Measurements from ENCODE around the gene COPG2. TPM values are rescaled to one million over a fixed set of nuclear protein-coding genes. Genes with fewer than 3 reads are reported as not detected.

COPG2 gene
- total RNA-seq, 1 experiment from 2014 or later, result 50.9 TPM

DNA sequence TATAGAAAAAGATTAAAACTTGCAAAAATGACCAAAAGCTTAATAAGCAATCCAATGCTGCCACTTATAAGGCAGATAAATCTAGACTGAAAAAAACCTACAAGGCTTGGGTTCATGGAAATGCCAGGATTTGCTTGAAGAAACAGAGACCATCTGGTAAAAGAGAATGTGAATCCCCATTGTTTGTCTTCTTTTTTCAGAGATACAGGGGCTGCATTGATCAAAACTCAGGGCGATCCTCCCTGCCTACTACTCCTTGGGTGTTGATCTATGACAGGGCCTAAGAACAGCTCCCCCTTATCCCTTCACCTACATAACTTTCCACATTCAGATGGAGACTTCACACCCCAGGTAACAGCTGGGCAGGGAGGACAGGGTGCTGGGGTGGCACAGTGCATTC is 21.1 kb upstream of the COPG2 start:
- ChIA-PET POLR2A (no interaction called here), CTCF (no interaction called here)
- H3K36me3 Mint-ChIP-seq, result peaks cover 19% of the 10 kb centered on the region
- DNase-seq (ENCODE audit: low spot score) (no peak), ATAC-seq (no peak)
- H3K4me1 Mint-ChIP-seq, result peaks cover 2% of the 10 kb centered on the region; the same call in 1 of the 2 replicates
- H3K27me3 Mint-ChIP-seq (ENCODE audit: low read depth), result peaks cover 6% of the 10 kb centered on the region
- no peak for TF ChIP-seq ETV6 (CRISPR knock-in tag; IDR thresholded peaks at IDR 0.05)
- TF ChIP-seq, protein P1, sequence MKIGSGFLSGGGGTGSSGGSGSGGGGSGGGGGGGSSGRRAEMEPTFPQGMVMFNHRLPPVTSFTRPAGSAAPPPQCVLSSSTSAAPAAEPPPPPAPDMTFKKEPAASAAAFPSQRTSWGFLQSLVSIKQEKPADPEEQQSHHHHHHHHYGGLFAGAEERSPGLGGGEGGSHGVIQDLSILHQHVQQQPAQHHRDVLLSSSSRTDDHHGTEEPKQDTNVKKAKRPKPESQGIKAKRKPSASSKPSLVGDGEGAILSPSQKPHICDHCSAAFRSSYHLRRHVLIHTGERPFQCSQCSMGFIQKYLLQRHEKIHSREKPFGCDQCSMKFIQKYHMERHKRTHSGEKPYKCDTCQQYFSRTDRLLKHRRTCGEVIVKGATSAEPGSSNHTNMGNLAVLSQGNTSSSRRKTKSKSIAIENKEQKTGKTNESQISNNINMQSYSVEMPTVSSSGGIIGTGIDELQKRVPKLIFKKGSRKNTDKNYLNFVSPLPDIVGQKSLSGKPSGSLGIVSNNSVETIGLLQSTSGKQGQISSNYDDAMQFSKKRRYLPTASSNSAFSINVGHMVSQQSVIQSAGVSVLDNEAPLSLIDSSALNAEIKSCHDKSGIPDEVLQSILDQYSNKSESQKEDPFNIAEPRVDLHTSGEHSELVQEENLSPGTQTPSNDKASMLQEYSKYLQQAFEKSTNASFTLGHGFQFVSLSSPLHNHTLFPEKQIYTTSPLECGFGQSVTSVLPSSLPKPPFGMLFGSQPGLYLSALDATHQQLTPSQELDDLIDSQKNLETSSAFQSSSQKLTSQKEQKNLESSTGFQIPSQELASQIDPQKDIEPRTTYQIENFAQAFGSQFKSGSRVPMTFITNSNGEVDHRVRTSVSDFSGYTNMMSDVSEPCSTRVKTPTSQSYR (CRISPR knock-in tag; IDR thresholded peaks at IDR 0.05), result no peak
- TF ChIP-seq ZNF263 (CRISPR knock-in tag; IDR thresholded peaks at IDR 0.05; ENCODE audit: low read depth), result no peak
- TF ChIP-seq, protein P2, sequence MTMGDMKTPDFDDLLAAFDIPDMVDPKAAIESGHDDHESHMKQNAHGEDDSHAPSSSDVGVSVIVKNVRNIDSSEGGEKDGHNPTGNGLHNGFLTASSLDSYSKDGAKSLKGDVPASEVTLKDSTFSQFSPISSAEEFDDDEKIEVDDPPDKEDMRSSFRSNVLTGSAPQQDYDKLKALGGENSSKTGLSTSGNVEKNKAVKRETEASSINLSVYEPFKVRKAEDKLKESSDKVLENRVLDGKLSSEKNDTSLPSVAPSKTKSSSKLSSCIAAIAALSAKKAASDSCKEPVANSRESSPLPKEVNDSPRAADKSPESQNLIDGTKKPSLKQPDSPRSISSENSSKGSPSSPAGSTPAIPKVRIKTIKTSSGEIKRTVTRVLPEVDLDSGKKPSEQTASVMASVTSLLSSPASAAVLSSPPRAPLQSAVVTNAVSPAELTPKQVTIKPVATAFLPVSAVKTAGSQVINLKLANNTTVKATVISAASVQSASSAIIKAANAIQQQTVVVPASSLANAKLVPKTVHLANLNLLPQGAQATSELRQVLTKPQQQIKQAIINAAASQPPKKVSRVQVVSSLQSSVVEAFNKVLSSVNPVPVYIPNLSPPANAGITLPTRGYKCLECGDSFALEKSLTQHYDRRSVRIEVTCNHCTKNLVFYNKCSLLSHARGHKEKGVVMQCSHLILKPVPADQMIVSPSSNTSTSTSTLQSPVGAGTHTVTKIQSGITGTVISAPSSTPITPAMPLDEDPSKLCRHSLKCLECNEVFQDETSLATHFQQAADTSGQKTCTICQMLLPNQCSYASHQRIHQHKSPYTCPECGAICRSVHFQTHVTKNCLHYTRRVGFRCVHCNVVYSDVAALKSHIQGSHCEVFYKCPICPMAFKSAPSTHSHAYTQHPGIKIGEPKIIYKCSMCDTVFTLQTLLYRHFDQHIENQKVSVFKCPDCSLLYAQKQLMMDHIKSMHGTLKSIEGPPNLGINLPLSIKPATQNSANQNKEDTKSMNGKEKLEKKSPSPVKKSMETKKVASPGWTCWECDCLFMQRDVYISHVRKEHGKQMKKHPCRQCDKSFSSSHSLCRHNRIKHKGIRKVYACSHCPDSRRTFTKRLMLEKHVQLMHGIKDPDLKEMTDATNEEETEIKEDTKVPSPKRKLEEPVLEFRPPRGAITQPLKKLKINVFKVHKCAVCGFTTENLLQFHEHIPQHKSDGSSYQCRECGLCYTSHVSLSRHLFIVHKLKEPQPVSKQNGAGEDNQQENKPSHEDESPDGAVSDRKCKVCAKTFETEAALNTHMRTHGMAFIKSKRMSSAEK (CRISPR knock-in tag; IDR thresholded peaks at IDR 0.05; ENCODE audit: borderline replicate concordance), result no peak
- TF ChIP-seq NR2C2 (CRISPR knock-in tag; IDR thresholded peaks at IDR 0.05), result no peak
- TF ChIP-seq, protein P3, sequence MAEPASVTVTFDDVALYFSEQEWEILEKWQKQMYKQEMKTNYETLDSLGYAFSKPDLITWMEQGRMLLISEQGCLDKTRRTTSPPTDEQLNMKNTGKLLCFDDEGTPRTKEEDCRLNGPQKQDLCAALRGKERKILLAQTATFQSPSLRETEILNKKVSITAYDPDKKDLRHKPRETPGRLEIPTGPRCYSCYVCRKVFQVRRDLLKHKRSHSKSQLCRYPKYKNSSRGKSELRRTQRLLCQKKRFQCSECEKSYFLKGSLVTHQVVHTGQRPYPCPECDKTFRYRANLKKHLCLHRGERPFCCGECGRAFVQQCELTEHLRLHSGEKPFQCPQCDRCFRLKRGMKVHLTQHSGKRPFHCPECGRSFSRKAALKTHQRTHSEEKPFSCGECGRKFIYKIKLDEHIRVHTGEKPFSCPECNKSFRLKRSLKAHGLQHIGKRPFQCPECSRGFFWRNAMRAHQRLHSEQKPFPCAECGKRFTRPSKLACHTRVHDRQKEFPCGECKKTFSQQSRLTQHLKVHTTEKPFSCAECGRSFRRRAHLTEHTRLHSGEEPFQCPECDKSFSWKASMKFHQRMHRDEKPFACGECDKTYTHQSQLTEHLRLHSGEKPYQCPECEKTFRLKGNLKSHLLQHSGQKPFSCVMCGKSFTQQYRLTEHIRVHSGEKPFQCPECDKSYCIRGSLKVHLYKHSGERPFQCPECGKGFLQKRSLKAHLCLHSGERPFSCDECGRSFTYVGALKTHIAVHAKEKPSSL (CRISPR knock-in tag; conservative IDR thresholded peaks at IDR 0.05), result no peak
- H3K4me3 Mint-ChIP-seq, result no peak overlapping the region
- no peak overlapping the region for H3K27ac Mint-ChIP-seq
- peaks cover 28% of the 10 kb centered on the region for H3K9me3 Mint-ChIP-seq

DNA sequence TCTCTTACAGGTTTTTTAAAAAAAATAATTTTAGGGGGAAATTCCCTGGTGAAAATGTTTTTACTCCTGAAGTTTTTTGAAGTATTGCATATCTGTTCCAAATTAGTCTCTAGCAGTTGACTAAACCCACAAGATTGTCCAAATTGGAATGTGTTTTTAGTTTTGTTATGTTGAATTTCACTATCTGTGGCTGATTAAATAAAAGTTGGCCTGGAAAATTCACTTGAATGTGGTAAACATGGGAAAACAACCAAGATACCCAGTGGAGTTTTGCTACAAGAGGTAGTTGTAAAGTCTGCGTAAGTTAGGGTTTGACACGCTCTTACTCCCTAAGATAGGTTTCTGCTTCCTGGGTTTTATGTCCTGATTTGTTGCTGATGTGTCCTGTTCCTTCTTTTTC is 14.5 kb upstream of the COPG2 start:
- peaks cover 8% of the 10 kb centered on the region for H3K9me3 Mint-ChIP-seq
- no peak overlapping the region for H3K4me3 Mint-ChIP-seq
- peaks cover 7% of the 10 kb centered on the region for H3K27me3 Mint-ChIP-seq (ENCODE audit: low read depth)
- ChIA-PET CTCF (no interaction called here), POLR2A (no interaction called here)
- no peak overlapping the region for H3K27ac Mint-ChIP-seq
- H3K36me3 Mint-ChIP-seq, result no peaks in the 10 kb centered on the region
- DNase-seq (ENCODE audit: low spot score), result no peak
- no peak for ATAC-seq
- TF ChIP-seq ZBTB21 (CRISPR knock-in tag; IDR thresholded peaks at IDR 0.05; ENCODE audit: borderline replicate concordance) (no peak), ZNF423 (CRISPR knock-in tag; IDR thresholded peaks at IDR 0.05) (no peak), GTF2I (CRISPR knock-in tag; conservative IDR thresholded peaks at IDR 0.05) (no peak), SMAD3 (CRISPR knock-in tag; IDR thresholded peaks at IDR 0.05; ENCODE audit: borderline replicate concordance) (no peak)
- TF ChIP-seq, protein P4, sequence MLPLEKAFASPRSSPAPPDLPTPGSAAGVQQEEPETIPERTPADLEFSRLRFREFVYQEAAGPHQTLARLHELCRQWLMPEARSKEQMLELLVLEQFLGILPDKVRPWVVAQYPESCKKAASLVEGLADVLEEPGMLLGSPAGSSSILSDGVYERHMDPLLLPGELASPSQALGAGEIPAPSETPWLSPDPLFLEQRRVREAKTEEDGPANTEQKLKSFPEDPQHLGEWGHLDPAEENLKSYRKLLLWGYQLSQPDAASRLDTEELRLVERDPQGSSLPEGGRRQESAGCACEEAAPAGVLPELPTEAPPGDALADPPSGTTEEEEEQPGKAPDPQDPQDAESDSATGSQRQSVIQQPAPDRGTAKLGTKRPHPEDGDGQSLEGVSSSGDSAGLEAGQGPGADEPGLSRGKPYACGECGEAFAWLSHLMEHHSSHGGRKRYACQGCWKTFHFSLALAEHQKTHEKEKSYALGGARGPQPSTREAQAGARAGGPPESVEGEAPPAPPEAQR (CRISPR knock-in tag; IDR thresholded peaks at IDR 0.05), result no peak
- TF ChIP-seq, protein P5, sequence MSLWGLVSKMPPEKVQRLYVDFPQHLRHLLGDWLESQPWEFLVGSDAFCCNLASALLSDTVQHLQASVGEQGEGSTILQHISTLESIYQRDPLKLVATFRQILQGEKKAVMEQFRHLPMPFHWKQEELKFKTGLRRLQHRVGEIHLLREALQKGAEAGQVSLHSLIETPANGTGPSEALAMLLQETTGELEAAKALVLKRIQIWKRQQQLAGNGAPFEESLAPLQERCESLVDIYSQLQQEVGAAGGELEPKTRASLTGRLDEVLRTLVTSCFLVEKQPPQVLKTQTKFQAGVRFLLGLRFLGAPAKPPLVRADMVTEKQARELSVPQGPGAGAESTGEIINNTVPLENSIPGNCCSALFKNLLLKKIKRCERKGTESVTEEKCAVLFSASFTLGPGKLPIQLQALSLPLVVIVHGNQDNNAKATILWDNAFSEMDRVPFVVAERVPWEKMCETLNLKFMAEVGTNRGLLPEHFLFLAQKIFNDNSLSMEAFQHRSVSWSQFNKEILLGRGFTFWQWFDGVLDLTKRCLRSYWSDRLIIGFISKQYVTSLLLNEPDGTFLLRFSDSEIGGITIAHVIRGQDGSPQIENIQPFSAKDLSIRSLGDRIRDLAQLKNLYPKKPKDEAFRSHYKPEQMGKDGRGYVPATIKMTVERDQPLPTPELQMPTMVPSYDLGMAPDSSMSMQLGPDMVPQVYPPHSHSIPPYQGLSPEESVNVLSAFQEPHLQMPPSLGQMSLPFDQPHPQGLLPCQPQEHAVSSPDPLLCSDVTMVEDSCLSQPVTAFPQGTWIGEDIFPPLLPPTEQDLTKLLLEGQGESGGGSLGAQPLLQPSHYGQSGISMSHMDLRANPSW (CRISPR knock-in tag; conservative IDR thresholded peaks at IDR 0.05; ENCODE audit: low read depth), result no peak
- TF ChIP-seq, protein P1 (CRISPR knock-in tag; IDR thresholded peaks at IDR 0.05), result no peak
- TF ChIP-seq, protein P6, sequence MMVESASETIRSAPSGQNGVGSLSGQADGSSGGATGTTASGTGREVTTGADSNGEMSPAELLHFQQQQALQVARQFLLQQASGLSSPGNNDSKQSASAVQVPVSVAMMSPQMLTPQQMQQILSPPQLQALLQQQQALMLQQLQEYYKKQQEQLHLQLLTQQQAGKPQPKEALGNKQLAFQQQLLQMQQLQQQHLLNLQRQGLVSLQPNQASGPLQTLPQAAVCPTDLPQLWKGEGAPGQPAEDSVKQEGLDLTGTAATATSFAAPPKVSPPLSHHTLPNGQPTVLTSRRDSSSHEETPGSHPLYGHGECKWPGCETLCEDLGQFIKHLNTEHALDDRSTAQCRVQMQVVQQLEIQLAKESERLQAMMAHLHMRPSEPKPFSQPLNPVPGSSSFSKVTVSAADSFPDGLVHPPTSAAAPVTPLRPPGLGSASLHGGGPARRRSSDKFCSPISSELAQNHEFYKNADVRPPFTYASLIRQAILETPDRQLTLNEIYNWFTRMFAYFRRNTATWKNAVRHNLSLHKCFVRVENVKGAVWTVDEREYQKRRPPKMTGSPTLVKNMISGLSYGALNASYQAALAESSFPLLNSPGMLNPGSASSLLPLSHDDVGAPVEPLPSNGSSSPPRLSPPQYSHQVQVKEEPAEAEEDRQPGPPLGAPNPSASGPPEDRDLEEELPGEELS (CRISPR knock-in tag; IDR thresholded peaks at IDR 0.05), result no peak
- no peaks in the 10 kb centered on the region for H3K4me1 Mint-ChIP-seq
